UCSD-AML1 (cell line): ENCODE data around the gene OR52K1.

Experiments
- DNase-seq: peaks from one replicate; lab custom pipeline; 2025; ENCODE audit not compliant: unreplicated experiment; lab: John Stamatoyannopoulos, UW

OR52K1 gene

DNA sequence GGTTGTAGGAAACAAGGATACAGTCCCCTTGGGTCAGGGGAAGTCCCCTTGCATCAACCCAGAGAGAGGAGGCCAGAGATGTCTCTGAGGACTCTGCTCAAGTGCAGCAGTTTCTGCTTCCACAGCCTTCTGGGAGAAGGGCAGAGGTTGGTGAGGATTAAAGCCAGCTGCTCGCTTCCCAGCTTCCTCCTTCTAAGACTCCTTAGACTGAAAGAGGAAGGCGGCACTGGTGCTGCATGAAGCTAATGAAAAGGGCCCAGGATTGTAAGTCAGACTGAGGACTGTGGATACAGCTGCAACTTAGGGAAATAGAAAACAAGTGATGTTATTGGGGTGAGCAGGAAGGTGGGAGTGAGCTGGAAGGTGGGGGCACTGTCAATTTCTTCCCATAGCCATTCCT, at the start of gene OR52K1:
OR52K1 (plus strand) TSS at position 202 of the 400 bp plus-strand sequence. CDS start 6,255 bp downstream, outside the sequence.
- DNase-seq = peak; percentile 47

DNA sequence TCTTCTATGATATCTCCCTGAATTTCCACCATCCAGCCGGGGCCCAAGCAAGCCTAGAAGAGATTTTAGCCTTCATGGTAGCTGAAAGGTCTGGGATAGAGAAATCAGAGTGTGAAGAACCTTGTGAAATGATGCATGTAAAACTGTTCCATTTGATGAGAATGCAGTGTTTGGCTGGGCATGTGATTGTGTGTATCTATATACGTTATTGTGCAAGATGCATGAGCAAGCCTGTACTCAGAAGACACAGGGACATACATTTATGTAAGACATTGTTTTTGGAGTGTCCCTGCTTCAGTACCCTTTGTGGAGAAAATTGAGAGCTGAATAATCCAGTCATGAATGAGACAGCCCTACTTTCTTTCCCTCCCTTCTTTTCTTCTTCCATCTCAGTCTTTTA, 48.6 kb upstream of the OR52K1 start:
- no peak for DNase-seq

DNA sequence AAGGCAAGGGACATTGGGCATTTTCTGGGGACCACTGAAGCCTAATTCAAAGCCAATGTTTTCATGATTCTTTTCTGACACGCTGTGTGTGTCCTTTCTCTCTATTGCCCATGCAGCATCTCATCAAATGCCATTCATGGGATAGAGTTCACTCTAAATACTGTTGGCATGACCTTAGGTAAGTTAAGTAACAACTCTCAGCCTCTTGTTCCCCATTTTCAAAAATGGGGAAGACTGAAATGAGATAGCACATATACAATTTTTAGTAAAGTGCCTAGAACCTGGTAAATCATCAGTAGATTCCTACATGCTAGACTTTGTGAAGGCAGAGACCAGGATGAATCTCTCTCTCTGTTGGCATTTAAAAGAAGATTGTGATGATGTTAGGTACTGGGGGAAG, 46.0 kb upstream of the OR52K1 start:
- no peak for DNase-seq

- no peak for DNase-seq
Observed at GRCh38 chr11:4441515-4441914, 40.9 kb upstream of the OR52K1 start.

- DNase-seq = no peak
Observed at GRCh38 chr11:4443232-4443891, 39.1 kb upstream of the OR52K1 start.

DNA sequence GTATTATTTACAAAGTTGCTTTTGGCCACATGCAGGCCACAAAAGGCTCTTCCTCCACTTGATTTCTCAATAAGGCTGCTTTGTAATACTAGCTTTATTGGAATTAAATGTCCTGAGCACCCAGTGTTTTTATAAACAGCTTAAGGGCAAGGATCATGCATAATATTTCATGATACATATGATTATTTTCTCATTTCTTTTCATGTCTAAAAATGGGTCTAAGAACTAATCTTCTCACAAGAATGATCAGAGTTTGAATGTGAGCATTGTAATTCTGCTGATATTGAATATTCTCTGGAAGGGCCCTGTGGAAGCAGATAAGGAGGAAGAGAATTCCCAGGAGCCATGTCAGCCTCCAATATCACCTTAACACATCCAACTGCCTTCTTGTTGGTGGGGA, 33.5 kb upstream of the OR52K1 start, which contains the start of gene OR52K2:
OR52K2 (plus strand) TSS at position 301 of the 400 bp plus-strand sequence; CDS start at position 346, 45 bp downstream.
- no peak for DNase-seq

GRCh38 chr11:4453118-4453517, 29.3 kb upstream of the OR52K1 start:
- no peak for DNase-seq

DNA sequence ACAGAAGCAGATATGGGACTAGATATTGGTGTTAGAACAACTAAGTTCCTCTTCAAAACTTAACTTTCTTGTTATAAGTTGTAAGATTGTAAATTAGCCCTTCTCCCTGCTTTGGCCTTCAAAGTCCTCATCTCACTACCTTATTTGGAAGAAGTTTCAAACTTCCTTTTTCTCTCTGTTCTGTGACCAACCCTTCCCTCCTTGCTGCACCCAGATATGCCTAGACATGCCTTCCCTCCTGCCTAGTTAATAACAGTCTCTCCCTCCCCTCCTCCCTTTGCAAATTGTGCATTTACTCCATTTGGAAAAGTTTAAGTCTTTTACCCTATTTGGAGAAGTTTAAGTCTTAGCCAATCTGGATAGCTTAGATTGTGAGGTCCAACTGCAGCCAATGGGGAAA, 28.4 kb upstream of the OR52K1 start:
- no peak for DNase-seq

DNA sequence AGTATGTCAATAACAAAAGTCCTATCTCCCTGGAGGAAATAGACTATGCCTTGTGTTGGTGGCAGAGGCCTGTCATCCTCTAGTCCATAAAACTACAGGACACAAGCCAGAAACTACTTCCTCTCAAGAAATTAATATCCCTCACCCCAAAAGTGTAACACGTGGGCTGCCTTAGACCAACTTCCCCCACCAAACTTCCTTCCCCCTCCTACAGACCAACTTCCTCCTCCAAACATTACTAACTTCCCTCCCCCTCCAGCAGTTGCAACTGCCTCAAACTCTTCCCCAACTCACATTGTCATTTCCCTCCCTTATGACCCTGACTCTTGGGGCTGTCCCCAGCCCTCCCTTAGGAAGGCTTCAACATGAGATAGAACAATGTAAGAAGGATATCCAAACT, 27.0 kb upstream of the OR52K1 start:
- peak; percentile 70 for DNase-seq

DNA sequence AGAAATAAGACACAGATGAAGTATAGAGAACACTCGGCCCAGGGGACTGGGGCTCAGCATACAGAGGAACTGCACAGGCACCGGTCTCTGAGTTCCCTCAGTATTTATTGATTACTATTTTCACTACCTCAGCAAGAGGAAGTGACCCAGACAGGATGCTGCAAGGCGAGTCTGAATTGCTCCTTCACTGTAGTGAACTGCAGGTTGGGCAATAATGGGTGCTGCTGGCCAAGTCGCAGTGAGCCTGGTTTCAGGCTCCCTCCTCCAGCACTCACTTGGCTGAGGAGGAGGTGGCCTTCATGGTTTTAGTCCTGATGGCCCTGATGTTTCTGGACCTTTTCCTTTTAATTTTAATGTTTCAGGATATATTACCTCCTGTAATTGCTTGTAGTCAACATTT, 22.9 kb upstream of the OR52K1 start:
- peak; percentile 51 for DNase-seq

GRCh38 chr11:4460151-4460550, 22.3 kb upstream of the OR52K1 start:
- no peak for DNase-seq

- DNase-seq = no peak
Observed at GRCh38 chr11:4464216-4465159, 18.0 kb upstream of the OR52K1 start.

DNA sequence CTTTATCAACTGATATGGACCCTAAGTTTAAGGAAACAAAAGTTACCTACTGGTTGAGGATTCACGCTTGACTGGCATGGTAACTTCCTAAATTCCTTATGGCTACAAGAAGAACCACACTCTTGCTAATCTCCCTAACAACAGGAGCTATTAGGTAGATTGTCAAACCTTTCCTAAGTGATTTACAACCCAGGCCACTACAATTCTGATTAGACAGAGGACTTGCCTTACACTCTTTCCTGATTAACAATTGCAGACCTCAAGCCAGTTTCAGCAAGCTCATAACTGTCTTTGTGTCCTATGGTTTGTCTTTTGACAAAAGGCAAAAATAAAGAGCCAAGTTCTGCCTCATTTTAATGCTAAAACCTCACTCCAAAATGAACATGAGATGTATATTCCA, 17.0 kb upstream of the OR52K1 start:
- DNase-seq = no peak

DNA sequence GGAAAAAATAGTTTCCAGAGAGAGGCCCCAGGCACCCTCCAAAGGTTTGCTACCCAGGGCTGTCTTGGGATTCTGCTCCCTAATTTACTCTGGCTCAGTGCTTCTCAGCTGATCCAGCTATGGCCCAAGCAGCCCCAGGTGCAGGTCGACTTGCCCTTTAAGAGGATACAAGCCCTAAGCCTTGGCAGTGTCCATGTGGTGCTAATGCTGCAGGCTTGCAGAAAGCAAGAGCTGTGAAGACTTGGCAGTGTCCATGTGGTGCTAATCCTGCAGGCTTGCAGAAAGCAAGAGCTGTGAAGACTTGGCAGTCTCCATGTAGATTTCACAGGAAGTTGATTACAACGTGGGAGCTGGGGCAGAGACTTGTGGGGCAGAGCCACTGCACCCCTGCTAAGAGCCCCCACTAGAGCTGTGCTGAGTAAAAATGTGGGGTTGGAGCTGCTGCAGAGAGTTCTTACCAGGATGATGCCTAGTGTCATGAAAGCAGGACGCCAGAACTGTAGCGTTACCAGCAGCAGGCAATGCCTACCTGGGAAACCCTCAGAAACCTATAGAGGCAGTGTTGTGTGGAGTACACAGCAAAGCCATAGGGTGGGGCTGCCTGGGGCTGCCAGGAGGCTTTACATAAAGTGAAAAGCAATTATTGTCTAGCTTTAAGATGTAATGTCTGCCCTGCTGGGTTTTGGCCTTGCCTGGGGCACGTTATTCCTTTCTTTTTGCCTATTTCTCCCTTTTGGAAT, 16.1 kb upstream of the OR52K1 start:
- no peak for DNase-seq

- DNase-seq = no peak
Observed at GRCh38 chr11:4466871-4467442, 15.5 kb upstream of the OR52K1 start.

DNA sequence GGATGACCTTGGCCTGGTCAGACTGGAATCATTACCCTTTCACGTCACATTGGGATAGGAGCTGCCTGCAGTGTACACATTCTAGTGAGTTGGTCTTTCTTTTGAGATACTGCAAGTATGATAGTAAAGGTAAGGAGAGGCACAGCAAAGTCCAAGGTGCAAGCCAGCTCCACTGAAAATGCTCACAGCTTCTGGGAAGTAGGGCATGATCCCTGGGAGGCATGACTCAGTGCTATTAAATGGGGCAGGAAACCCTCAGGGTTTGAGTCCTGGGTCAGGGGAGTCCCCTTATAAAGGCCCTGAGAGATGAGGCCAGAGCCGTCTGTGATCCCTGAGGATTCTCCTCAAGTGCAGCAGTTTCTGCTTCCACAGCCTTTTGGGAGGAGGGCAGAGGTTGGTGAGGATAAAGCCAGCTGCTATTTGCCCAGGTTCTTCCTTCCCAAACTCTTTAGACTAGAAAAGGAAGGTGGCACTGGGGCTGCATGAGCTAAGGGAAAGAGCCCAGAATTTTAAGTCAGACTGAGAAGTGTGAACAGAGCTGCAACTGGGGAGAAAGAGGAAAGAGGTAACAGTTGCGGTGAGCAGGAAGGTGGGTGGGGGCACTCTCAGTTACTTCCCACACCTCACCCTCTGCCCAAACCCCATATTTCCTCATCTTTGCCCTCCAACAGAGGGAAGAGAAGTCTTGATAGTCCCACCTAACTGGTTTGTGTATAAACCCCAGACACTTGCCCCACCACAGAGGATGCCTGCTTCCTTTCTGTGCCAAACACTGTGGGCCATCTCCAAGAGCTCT, 14.4 kb upstream of the OR52K1 start:
- DNase-seq = peak; percentile 35

GRCh38 chr11:4479644-4480043, 2.8 kb upstream of the OR52K1 start:
- no peak for DNase-seq

GRCh38 chr11:4480577-4481239, 1.7 kb upstream of the OR52K1 start:
- peak; percentile 58 for DNase-seq

- DNase-seq = no peak
Observed at GRCh38 chr11:4481240-4481582, 1.2 kb upstream of the OR52K1 start.

- no peak for DNase-seq
Observed at GRCh38 chr11:4484310-4484709, 1.9 kb downstream of the OR52K1 start.
